SK-N-SH (cell line): ENCODE data around the gene RALY. TPM values are rescaled to one million over a fixed set of nuclear protein-coding genes. Genes with fewer than 3 reads are reported as not detected.

Source experiments
- CTCF ChIA-PET: fragments of 300-600, 350-600 bp; formaldehyde crosslinking; extraction: SDS; loops from one replicate; lab custom pipeline; 2021; lab: Yijun Ruan, JAX
- POLR2A ChIA-PET: fragments of 350-600 bp; sonication (Branson Sonifier 250); formaldehyde crosslinking; extraction: SDS; loops from one replicate; lab custom pipeline; 2020; ENCODE audit warnings: antibody characterized with exemption, inconsistent platforms; lab: Yijun Ruan, JAX
- DNase-seq: peaks from one replicate; pipeline ENCODE4 v3.0.0; 2012
- H2AFZ ChIP-seq: fragments of 200-600 bp; sonication (generic); 2 replicates; pipeline ENCODE4 v1.8.1; 2016; ENCODE audit warnings: antibody characterized with exemption, mild to moderate bottlenecking, low read depth
- H3F3A ChIP-seq: fragments of 200-600 bp; sonication (generic); replicated peaks from 2 replicates; pipeline ENCODE3; 2016; ENCODE audit warnings: antibody characterized with exemption, mild to moderate bottlenecking; ENCODE audit not compliant: insufficient read depth
- H3K27ac ChIP-seq, 2 experiments: fragments of 200-500 bp in 1 of 2; fragments of 200-600 bp in 1 of 2; sonication (Bioruptor generic) in 1 of 2; sonication (generic), shearing (Covaris generic) in 1 of 2; 2 replicates each; pipeline versions ENCODE4 v1.5.1 to v1.6.1; 2014 to 2016; ENCODE audit warnings: low read depth in 2 of 2, inconsistent platforms in 1 of 2, low read length in 1 of 2, mild to moderate bottlenecking in 1 of 2, mixed read lengths in 1 of 2
- H3K27me3 ChIP-seq: fragments of 200-600 bp; sonication (generic), shearing (Covaris generic); 2 replicates; pipeline ENCODE4 v1.6.1; 2016; ENCODE audit warnings: mixed run types; ENCODE audit not compliant: insufficient read depth
- H3K36me3 ChIP-seq, 2 experiments: fragments of 200-500 bp in 1 of 2; fragments of 200-600 bp in 1 of 2; sonication (Bioruptor generic) in 1 of 2; sonication (generic) in 1 of 2; replicated peaks in 1 of 2; 2 replicates each; pipeline versions ENCODE3 to v1.5.1; 2014 to 2016; ENCODE audit warnings: low read length in 1 of 2, mild to moderate bottlenecking in 1 of 2; ENCODE audit not compliant: insufficient read depth in 2 of 2, control insufficient read depth in 1 of 2
- H3K4me1 ChIP-seq, 2 experiments: fragments of 200-500 bp in 1 of 2; fragments of 200-600 bp in 1 of 2; sonication (Bioruptor generic) in 1 of 2; sonication (generic), shearing (Covaris generic) in 1 of 2; 2 replicates each; pipeline versions ENCODE4 v1.5.1 to v1.6.1; 2014 to 2016; ENCODE audit warnings: low read depth in 1 of 2, low read length in 1 of 2, mixed run types in 1 of 2; ENCODE audit not compliant: insufficient read depth in 2 of 2, control insufficient read depth in 1 of 2
- H3K4me2 ChIP-seq: fragments of 200-600 bp; sonication (generic), shearing (Covaris generic); 2 replicates; pipeline ENCODE4 v1.6.1; 2017; ENCODE audit warnings: mixed run types
- H3K4me3 ChIP-seq, 2 experiments: fragments of 200-500 bp in 1 of 2; fragments of 200-600 bp in 1 of 2; sonication (Bioruptor generic) in 1 of 2; sonication (generic), shearing (Covaris generic) in 1 of 2; 2 replicates each; pipeline versions ENCODE4 v1.5.1 to v1.8.1; 2014 to 2016; ENCODE audit warnings: low read depth in 2 of 2, inconsistent platforms in 1 of 2, low read length in 1 of 2, mild to moderate bottlenecking in 1 of 2, mixed read lengths in 1 of 2, moderate library complexity in 1 of 2
- H3K79me2 ChIP-seq: fragments of 200-600 bp; sonication (generic); 2 replicates; pipeline ENCODE4 v1.8.1; 2017; ENCODE audit warnings: mild to moderate bottlenecking; ENCODE audit not compliant: insufficient read depth
- H3K9ac ChIP-seq: fragments of 200-600 bp; sonication (generic); 2 replicates; pipeline ENCODE4 v1.6.1; 2017; ENCODE audit warnings: mixed run types
- H3K9me2 ChIP-seq: fragments of 200-600 bp; sonication (generic); 2 replicates; pipeline ENCODE4 v1.6.1; 2017; ENCODE audit warnings: mixed run types
- H3K9me3 ChIP-seq: fragments of 200-600 bp; sonication (generic); 2 replicates; pipeline ENCODE4 v1.6.1; 2017; ENCODE audit warnings: mixed run types, mild to moderate bottlenecking, moderate library complexity
- H4K20me1 ChIP-seq: fragments of 200-600 bp; sonication (generic); 2 replicates; pipeline ENCODE4 v1.6.1; 2017; ENCODE audit warnings: mild to moderate bottlenecking, mixed run types; ENCODE audit not compliant: insufficient read depth
- CHD2 ChIP-seq: fragments of 150-350 bp; IDR thresholded peaks from 2 replicates; pipeline ENCODE4 v1.6.1; 2018; ENCODE audit warnings: low read length; ENCODE audit not compliant: partially characterized antibody
- ELF1 ChIP-seq: IDR thresholded peaks from 2 replicates; pipeline ENCODE4 v1.4.0; 2012
- EZH2phosphoT487 ChIP-seq: fragments of 200-600 bp; sonication (generic); IDR thresholded peaks from 2 replicates; pipeline ENCODE4 v1.6.1; 2017; ENCODE audit warnings: low read depth, mixed run types, mild to moderate bottlenecking, antibody characterized with exemption, moderate library complexity, borderline replicate concordance
- FOSL2 ChIP-seq: IDR thresholded peaks from 2 replicates; pipeline ENCODE4 v1.4.0; 2012; ENCODE audit warnings: low read depth, mild to moderate bottlenecking, moderate library complexity, borderline replicate concordance
- GATA2 ChIP-seq: sonication (generic); formaldehyde crosslinking; IDR thresholded peaks from 2 replicates; pipeline ENCODE4 v1.5.0; 2020; ENCODE audit warnings: mild to moderate bottlenecking, missing genetic modification reagents
- JUND ChIP-seq: IDR thresholded peaks from 2 replicates; pipeline ENCODE4 v1.4.0; 2012
- NFIC ChIP-seq: IDR thresholded peaks from 2 replicates; pipeline ENCODE4 v1.4.0; 2012; ENCODE audit warnings: borderline replicate concordance
- NRF1 ChIP-seq: IDR thresholded peaks from 2 replicates; pipeline ENCODE4 v1.6.1; 2012; ENCODE audit warnings: low read depth, mild to moderate bottlenecking, low read length
- RFX5 ChIP-seq: IDR thresholded peaks from 2 replicates; pipeline ENCODE4 v1.6.1; 2012; ENCODE audit warnings: mild to moderate bottlenecking, improper control_type of control experiment, low read length
- TAF1 ChIP-seq: IDR thresholded peaks from 2 replicates; pipeline ENCODE4 v1.6.1; 2012; ENCODE audit warnings: low read depth, mild to moderate bottlenecking, low read length, moderate library complexity, borderline replicate concordance
- TEAD4 ChIP-seq: IDR thresholded peaks from 2 replicates; pipeline ENCODE4 v1.4.0; 2012; ENCODE audit warnings: mild to moderate bottlenecking, borderline replicate concordance; ENCODE audit not compliant: insufficient read depth
- YY1 ChIP-seq: IDR thresholded peaks from 2 replicates; pipeline ENCODE4 v1.4.0; 2012; ENCODE audit warnings: low read depth, mild to moderate bottlenecking
- WGBS: methylation state at CpG from one replicate; pipeline ENCODE4 v1.1.6; 2017; ENCODE audit warnings: low lambda C conversion rate; 5-methylcytosine and 5-hydroxymethylcytosine counted together
- polyA plus RNA-seq, 3 experiments: library from polyadenylated mRNA; depleted of rRNA; stranded (reverse); fragments of >200 nt; gene quantifications; 2 replicates each; pipeline ENCODE4 v1.2.3, GENCODE V29; 2012
- TF ChIP-seq, protein P1 (sequence below): IDR thresholded peaks from 2 replicates; pipeline ENCODE4; 2012

Gene RALY
- polyA plus RNA-seq, 1 of the 3 experiments (the other 2 are of a cell fraction), result 130 TPM

GRCh38 chr20:34045294-34045693 lies 51.6 kb downstream of the RALY start (continued):
- TF ChIP-seq, protein P1, sequence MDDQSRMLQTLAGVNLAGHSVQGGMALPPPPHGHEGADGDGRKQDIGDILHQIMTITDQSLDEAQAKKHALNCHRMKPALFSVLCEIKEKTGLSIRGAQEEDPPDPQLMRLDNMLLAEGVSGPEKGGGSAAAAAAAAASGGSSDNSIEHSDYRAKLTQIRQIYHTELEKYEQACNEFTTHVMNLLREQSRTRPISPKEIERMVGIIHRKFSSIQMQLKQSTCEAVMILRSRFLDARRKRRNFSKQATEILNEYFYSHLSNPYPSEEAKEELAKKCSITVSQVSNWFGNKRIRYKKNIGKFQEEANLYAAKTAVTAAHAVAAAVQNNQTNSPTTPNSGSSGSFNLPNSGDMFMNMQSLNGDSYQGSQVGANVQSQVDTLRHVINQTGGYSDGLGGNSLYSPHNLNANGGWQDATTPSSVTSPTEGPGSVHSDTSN, result no peak
- TF ChIP-seq YY1 (no peak), JUND (no peak), CHD2 (no peak), NFIC (peak; percentile 45), ELF1 (no peak), RFX5 (no peak), NRF1 (no peak), TAF1 (no peak), GATA2 (CRISPR knock-in tag) (no peak), FOSL2 (no peak)

- H2AFZ ChIP-seq, result no peak overlapping the region
- ChIA-PET CTCF (interaction anchor here (1.0 to 2.0 kb wide), 3 partner anchors 14 to 24 kb away, joined by 3 to 4 read pairs (median 3); no protein-coding TSS in a partner anchor), POLR2A (no interaction called here)
- 94% methylated on average over 5 of the region's 5 CpGs for WGBS
- no peaks in the 10 kb centered on the region for H3K9me2 ChIP-seq
- no peaks in the 10 kb centered on the region for H3K9me3 ChIP-seq
- no peak for TF ChIP-seq YY1
- TF ChIP-seq TEAD4, result no peak
- TF ChIP-seq TAF1, result no peak
- no peak for TF ChIP-seq NFIC
- TF ChIP-seq EZH2phosphoT487, result no peak
- no peaks in the 10 kb centered on the region for H3F3A ChIP-seq
- peaks cover 0 to 2% of the 10 kb centered on the region in 2 experiments for H3K36me3 ChIP-seq
- DNase-seq, result no peak
- H3K27ac ChIP-seq, result peak overlapping the region in 1 of 2 experiments; percentile 59; a peak in 2 of 4 replicates
- peaks cover 95% of the 10 kb centered on the region for H3K79me2 ChIP-seq
- no peak overlapping the region for H3K4me3 ChIP-seq
- H3K9ac ChIP-seq, result no peak overlapping the region
- peaks cover 95% of the 10 kb centered on the region for H4K20me1 ChIP-seq
- no peak overlapping the region for H3K4me2 ChIP-seq
- H3K27me3 ChIP-seq, result no peaks in the 10 kb centered on the region
- peaks cover 0 to 38% of the 10 kb centered on the region in 2 experiments; a peak in 1 of 4 replicates for H3K4me1 ChIP-seq
These were observed 52.4 kb downstream of the RALY start for GRCh38 chr20:34045930-34046725.
